Stimulated activated CD4-positive, alpha-beta T cell treated with anti-CD3 and anti-CD28 coated beads, Interleukin-2, amount 100 ng/mL, for 4 hours (primary cell): ENCODE data around the gene MEFV.
"Not testable (repeated sequence)": the region's sequence is repeated elsewhere in the genome, so short reads cannot be mapped to it uniquely, and the experiment has no call there.

ENCODE experiments used
- DNase-seq: peaks from one replicate; pipeline ENCODE4 v3.0.0-alpha.2; 2020; ENCODE audit warnings: low read depth

MEFV gene

GRCh38 chr16:3215601-3216262 lies 40.7 kb downstream of the MEFV start:
- no peak for DNase-seq

GRCh38 chr16:3214904-3215600 lies 41.4 kb downstream of the MEFV start:
- DNase-seq: no peak

GRCh38 chr16:3212567-3212966 lies 43.9 kb downstream of the MEFV start:
- no peak for DNase-seq

- no peak for DNase-seq
Measured at GRCh38 chr16:3212006-3212405, 44.4 kb downstream of the MEFV start.

GRCh38 chr16:3207086-3207953 lies 49.1 kb downstream of the MEFV start:
- no peak for DNase-seq

- DNase-seq: not testable (repeated sequence)
Measured at GRCh38 chr16:3205939-3206338, 50.5 kb downstream of the MEFV start.

GRCh38 chr16:3202903-3203539 lies 53.4 kb downstream of the MEFV start:
- DNase-seq: no peak

- DNase-seq: no peak
Measured at GRCh38 chr16:3198334-3199072, 57.9 kb downstream of the MEFV start.

GRCh38 chr16:3197694-3198333 lies 58.6 kb downstream of the MEFV start:
- not testable (repeated sequence) for DNase-seq

GRCh38 chr16:3195975-3196374 lies 60.5 kb downstream of the MEFV start:
- DNase-seq: no peak

- DNase-seq: no peak
Measured at GRCh38 chr16:3194792-3195191, 61.6 kb downstream of the MEFV start.

- DNase-seq: no peak
Measured at GRCh38 chr16:3193221-3194212, 62.9 kb downstream of the MEFV start.

GRCh38 chr16:3192476-3193019 lies 63.9 kb downstream of the MEFV start:
- no peak for DNase-seq
